Measurements from ENCODE around the gene NR2F1-AS1.

DNA sequence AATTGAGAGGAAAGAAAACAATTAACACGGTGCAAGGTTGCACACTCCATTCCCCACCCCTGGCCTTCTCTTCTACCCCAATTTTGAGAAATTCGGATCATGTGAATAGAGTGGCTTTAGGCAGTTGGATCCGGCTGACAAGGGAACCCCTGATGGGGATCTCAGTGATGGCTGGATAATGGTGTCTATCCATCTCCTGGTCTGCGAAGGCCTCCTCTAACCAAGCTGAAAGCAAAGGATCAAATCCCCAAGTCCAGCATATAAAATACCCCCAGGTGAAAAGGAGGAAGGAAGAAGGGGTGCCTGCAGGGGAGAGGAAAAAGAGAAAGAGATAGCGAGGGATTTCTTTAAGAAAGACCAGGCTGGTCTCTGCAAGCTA lies 18.0 kb upstream of the NR2F1-AS1 start:
- TF ChIP-seq, protein P1, sequence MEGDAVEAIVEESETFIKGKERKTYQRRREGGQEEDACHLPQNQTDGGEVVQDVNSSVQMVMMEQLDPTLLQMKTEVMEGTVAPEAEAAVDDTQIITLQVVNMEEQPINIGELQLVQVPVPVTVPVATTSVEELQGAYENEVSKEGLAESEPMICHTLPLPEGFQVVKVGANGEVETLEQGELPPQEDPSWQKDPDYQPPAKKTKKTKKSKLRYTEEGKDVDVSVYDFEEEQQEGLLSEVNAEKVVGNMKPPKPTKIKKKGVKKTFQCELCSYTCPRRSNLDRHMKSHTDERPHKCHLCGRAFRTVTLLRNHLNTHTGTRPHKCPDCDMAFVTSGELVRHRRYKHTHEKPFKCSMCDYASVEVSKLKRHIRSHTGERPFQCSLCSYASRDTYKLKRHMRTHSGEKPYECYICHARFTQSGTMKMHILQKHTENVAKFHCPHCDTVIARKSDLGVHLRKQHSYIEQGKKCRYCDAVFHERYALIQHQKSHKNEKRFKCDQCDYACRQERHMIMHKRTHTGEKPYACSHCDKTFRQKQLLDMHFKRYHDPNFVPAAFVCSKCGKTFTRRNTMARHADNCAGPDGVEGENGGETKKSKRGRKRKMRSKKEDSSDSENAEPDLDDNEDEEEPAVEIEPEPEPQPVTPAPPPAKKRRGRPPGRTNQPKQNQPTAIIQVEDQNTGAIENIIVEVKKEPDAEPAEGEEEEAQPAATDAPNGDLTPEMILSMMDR (IDR thresholded peaks at IDR 0.05) = no peak
- no peak for TF ChIP-seq POLR2A (IDR thresholded peaks at IDR 0.05)
